ENCODE data around the gene TBC1D24.

Gene TBC1D24

DNA sequence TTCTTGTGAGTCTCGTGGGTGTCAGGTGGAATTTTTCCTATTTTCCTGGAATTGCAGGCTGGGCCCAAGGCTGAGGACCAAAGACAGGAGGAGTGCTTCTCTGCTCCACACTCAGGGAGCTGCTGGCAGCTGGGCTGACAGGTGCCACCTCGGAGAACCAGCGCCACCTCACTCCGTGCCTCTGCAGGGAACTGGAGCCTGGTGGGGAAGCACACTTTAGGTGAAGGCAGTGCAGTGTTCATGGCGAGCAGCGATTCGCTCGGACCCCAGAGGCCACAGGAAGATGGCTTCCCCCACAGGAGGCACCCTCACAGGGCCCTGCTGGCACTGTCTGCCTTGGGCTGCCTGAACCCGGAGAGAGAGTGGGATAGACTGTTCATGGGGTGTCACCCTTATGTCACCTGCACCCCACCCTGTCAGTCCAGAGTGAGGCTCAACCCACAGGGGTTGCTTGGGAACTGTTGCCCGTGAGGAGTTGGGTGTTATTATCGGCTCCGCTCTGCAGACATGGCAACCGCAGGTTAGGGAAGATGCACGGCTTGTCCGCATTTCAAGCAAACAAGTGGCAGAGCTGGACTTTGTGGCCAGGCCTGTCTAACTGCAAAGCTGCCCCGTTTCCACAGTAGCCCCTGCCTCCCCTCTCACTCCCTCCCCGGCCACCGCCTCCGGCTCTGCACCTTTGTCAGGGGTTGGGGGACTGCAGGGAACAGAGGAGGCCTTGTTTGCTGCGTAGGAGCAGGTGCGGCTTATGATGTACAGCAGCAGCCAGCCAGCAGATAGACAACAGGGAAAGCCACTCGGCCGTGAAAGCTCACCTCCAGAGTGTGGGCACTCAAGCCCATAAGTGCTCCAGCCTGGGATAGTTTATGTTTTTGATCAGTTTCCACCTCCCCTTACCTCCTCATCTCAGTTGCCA lies 15.5 kb downstream of the TBC1D24 start:
- TF ChIP-seq CTCF (conservative IDR thresholded peaks at IDR 0.05) = no peak
- TF ChIP-seq ZFX (IDR thresholded peaks at IDR 0.05) = no peak
- no peak overlapping the region for H3K27ac ChIP-seq

DNA sequence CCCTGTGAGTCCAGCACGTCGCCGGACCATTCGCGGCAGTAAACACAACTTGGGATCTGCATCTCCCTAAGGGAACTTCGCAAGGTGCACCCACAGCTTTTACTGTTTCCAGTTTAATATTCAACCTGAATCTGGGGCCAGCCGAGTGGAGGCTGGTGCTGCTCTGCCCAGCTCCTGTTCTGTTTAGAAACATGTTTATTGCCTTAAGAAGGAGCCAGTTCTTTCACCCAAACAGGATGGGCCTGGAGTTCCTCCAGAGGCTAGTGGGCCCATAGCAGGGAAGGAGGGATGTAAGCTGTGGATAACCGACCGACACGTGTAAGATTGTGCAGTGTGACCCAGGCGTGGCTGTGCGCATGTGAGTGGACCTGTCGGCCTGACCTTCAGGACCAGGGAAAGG lies 17.4 kb downstream of the TBC1D24 start:
- H3K27ac ChIP-seq = no peak overlapping the region

DNA sequence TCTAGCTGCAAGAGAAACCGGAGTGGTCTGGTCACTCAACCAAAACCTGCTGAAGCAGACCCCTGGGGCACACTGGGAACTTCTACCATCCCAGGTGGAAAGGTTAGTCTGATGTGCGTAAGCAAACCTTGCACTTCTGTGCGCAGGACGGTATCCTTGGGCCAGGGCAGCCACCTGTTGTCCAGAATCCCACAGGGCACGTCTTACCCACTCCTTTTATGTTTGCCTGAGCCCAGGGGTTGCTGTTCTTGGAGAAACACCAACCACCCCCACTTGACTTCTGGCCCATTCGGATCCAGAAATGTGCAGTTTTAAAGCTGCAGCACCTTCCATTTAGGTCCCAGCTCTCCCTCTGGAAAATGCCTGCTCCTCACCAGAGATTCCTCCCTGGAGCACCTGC lies 18.7 kb downstream of the TBC1D24 start:
- H3K27ac ChIP-seq = no peak overlapping the region
- TF ChIP-seq ZFX (IDR thresholded peaks at IDR 0.05) (no peak), CTCF (conservative IDR thresholded peaks at IDR 0.05) (no peak)

More for the DNA sequence above, 17.4 kb downstream of the TBC1D24 start:
- TF ChIP-seq CTCF (conservative IDR thresholded peaks at IDR 0.05) = no peak
- TF ChIP-seq ZFX (IDR thresholded peaks at IDR 0.05) = no peak

GRCh38 chr16:2494616-2495015 lies 19.7 kb downstream of the TBC1D24 start:
- TF ChIP-seq ZFX (IDR thresholded peaks at IDR 0.05) (no peak), CTCF (conservative IDR thresholded peaks at IDR 0.05) (no peak)
- no peak overlapping the region for H3K27ac ChIP-seq

GRCh38 chr16:2495041-2495440 lies 20.1 kb downstream of the TBC1D24 start:
- H3K27ac ChIP-seq = no peak overlapping the region
- TF ChIP-seq CTCF (conservative IDR thresholded peaks at IDR 0.05) (no peak), ZFX (IDR thresholded peaks at IDR 0.05) (no peak)

GRCh38 chr16:2496223-2497115 lies 21.5 kb downstream of the TBC1D24 start:
- H3K27ac ChIP-seq = peak overlapping the region; percentile 85
- TF ChIP-seq ZFX (IDR thresholded peaks at IDR 0.05) (no peak), CTCF (conservative IDR thresholded peaks at IDR 0.05) (no peak)

All from C4-2B (cell line).